ENCODE results near the gene CNGB1.

Gene CNGB1

DNA sequence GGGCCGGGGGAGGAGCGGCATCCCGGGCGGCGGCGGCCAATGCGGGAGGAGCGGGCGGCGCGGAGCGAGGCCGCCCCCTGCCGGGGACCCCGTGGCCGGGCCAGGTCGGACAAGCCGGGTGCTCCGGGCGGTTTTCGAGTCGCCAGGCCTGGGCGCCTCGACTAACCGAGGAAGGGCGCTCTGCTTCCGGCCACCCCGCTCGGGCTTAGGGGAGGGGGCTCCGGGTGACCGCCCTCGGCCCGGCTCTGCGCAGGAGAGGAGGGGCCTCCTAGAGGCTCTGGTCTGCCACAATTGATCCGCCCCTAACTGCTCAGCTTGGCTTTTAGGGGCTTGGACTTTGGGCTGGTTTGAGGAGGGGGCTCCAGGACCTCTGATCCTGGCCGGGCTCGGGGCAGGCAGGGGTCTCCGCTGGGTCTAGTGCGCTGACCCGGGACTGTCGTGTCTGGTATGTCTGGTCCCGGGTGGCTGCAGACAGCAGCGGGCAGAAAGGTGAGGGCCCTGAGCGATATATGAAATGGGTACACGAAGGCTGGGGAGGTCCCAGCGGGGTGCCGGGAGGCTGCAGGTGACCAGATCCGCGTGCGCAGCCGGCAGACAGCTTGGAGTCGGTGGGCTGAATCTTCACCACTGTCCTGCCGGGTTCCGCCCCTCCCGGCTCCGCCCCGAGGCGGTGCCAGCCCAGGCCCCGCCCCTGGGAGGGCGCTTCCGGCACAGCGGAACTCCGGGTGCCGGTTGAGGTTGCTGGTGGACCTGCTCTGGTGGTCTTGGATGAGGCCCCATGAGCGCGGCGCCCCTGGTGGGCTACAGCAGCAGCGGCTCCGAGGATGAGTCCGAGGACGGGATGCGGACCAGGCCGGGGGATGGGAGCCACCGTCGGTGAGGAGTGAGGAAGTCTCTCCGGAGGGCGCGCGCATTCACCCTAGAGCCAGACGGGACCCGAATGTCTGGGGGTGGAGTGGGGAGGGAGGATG lies 30.1 kb upstream of the CNGB1 start, which contains the start of gene USB1:
Gene USB1 (plus strand): TSS at position 702 of the 971 bp plus-strand sequence. CDS start 77 bp downstream, at position 779.
- peak; percentile 87 for DNase-seq
- Mint-ChIP-seq H3K4me3 (peak within 1 kb of the TSS; percentile 96 to 98), H3K9me3 (no peaks in the 10 kb centered on the region), H3K36me3 (peaks cover 25 to 33% of the 10 kb centered on the region in 2 donors), H3K27me3 (no peaks in the 10 kb centered on the region), H3K27ac (peak within 1 kb of the TSS; percentile 96), H3K4me1 (peaks cover 36 to 61% of the 10 kb centered on the region in 2 donors)
- peak; percentile 83 to 86 for ATAC-seq (replicated peaks)

DNA sequence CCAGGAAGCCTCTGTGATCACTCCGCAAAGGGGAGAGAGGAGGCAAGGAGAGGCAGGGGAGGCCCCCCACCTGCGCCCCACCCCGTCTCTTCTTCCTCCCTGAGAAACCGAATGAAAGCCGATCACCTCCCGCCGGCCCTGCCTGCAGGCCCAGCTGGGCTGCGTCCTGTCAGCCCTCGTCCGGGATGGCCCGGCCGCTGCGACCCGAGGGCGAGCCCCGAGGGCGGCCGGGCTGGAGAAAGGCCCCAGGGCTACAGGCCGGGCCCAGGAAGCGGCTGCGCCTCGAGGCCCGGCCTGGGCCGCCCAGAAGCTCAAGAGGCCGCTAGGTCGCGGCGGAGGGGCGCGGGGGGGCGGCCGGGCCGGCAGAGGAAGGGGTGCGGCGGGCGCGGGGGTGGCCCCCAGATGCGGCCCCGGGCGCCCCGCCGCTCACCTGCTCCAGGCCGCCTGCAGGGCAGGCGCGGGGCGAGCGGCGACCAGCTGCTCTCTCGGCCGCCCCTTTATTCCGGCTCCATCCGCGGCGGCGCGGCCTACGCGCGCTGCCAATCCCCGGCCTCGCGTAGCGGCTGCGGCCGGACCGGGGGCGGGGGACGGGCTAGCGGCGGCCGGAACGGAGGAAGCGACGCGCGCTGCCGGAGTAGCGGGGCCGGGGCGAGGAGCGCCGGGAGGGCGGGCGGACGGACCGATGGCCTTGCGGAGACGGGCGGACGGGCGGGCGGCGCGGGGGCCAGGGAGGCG lies 29.2 kb upstream of the CNGB1 start, which contains the start of gene ZNF319:
Gene ZNF319 (minus strand): TSS at position 702 of the 735 bp plus-strand sequence. CDS start 2,407 bp downstream, outside the sequence.
- peak within 1 kb of the TSS; percentile 96 for H3K27ac Mint-ChIP-seq
- peaks cover 37 to 61% of the 10 kb centered on the region in 2 donors for H3K4me1 Mint-ChIP-seq
- ATAC-seq (replicated peaks) (peak; percentile 30 to 34), DNase-seq (no peak)
- no peaks in the 10 kb centered on the region for H3K27me3 Mint-ChIP-seq
- H3K36me3 Mint-ChIP-seq = peaks cover 26 to 36% of the 10 kb centered on the region in 2 donors
- H3K9me3 Mint-ChIP-seq = no peaks in the 10 kb centered on the region
- H3K4me3 Mint-ChIP-seq = peak within 1 kb of the TSS; percentile 96 to 98

GRCh38 chr16:57999366-57999970 lies 28.5 kb upstream of the CNGB1 start:
- peaks cover 34 to 61% of the 10 kb centered on the region in 2 donors for H3K4me1 Mint-ChIP-seq
- ATAC-seq (replicated peaks) (no peak), DNase-seq (no peak)

DNA sequence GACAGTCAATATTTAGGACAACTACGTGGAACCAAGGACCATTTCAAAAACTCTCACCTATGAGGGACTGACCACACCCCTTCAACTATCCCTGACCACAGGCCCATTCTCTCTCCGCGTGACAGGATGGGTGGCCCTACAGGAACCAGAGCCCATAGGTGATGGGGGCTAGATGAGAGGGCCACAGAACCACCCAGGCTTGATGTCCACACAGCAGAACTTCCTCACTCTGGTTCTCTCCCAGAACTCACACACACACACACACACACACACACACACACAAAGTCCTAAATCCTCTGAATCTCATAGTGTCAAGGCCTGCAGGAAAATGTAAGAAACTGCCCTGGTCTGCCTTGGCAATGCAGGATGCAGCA lies 28.1 kb upstream of the CNGB1 start:
- Mint-ChIP-seq H3K4me1 (peaks cover 29 to 57% of the 10 kb centered on the region in 2 donors), H3K36me3 (peaks cover 21 to 30% of the 10 kb centered on the region in 2 donors), H3K27ac (peak overlapping the region; percentile 7), H3K9me3 (no peaks in the 10 kb centered on the region), H3K4me3 (peak overlapping the region; percentile 75 to 81), H3K27me3 (no peaks in the 10 kb centered on the region)
- no peak for DNase-seq
- ATAC-seq (replicated peaks) = no peak

More at GRCh38 chr16:57999366-57999970, 28.5 kb upstream of the CNGB1 start:
- Mint-ChIP-seq H3K27me3 (no peaks in the 10 kb centered on the region), H3K4me3 (peak overlapping the region; percentile 75 to 81), H3K27ac (peak overlapping the region; percentile 71), H3K9me3 (no peaks in the 10 kb centered on the region), H3K36me3 (peaks cover 23 to 35% of the 10 kb centered on the region in 2 donors)

DNA sequence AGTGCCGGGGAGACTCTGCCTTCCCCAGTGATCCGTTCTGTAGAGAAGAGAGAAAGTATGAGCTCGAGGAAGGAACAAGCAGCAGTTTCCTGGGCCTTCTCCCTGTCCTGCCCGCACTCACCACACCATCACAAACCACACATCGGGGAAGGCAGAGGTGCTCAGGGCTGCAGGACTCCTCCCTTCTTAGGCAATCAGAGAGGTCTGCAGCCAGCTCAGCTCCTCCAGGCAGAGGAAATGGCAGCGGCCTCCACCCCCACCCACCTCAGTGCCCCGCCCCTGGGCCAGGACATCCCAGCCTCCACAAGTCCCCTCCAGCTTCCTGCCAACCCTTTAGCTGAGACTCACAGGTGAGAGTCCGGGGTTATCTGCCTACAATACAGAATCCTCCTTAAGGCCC lies 27.6 kb upstream of the CNGB1 start:
- DNase-seq (no peak), ATAC-seq (replicated peaks) (no peak)
- Mint-ChIP-seq H3K36me3 (peaks cover 18 to 28% of the 10 kb centered on the region in 2 donors), H3K4me1 (peaks cover 28 to 54% of the 10 kb centered on the region in 2 donors), H3K27ac (peak overlapping the region; percentile 43), H3K4me3 (no peak overlapping the region), H3K27me3 (no peaks in the 10 kb centered on the region), H3K9me3 (no peaks in the 10 kb centered on the region)

DNA sequence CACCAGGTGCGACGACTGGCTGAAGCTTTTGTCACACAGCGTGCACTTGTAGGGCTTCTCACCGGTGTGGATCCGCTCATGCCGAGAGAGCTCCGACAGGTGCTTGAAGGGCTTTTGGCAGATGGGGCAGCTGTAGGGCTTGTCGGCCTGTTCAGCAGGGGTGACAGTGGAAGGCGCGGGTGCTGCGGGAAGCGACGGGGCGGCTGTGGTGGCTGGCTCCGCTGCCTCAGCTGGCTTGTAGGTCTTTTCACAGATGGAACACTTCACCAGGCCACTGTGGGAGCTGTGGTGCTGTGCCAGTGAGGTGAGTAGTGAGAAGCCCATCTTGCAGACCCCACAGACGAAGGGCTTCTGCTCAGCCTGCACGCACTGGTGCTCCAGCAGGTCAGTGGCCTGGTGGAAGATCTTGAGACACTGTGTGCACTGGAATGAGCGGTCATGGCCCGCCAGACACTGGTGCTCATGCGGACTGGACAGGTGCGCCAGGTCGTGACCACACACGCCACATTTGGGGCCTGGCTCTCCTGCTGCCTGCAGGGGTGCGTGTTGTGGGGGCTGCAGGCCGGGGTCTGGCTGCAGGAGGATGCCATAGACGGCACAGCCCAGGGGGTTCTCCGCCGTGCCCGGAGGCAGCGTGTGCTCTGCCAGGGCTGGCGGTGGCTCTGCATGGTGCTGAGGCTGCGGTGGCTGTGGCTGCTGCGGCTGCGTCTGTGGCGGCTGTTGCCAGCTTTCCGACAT lies 26.8 kb upstream of the CNGB1 start:
- Mint-ChIP-seq H3K27ac (no peak overlapping the region), H3K4me3 (no peak overlapping the region), H3K4me1 (peaks cover 28 to 48% of the 10 kb centered on the region in 2 donors), H3K9me3 (no peaks in the 10 kb centered on the region), H3K27me3 (no peaks in the 10 kb centered on the region), H3K36me3 (peaks cover 16 to 24% of the 10 kb centered on the region in 2 donors)
- ATAC-seq (replicated peaks) = no peak
- no peak for DNase-seq

DNA sequence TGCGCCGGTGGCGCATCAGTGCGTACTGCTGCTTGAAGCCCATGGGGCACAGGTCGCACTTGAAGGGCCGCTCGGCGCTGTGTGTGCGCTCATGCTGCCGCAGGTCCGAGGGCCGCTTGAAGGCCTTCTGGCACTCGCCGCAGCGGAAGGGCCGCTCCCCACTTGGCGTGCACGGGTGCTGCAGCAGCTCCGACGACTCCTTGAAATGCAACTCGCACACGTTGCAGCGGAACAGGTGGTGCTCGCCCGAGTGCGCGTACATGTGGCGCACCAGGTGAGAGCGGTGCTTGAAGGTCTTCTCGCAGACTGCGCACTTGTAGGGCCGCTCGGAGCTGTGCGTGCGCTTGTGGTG lies 26.2 kb upstream of the CNGB1 start:
- H3K4me1 Mint-ChIP-seq = peaks cover 25 to 46% of the 10 kb centered on the region in 2 donors
- no peak overlapping the region for H3K27ac Mint-ChIP-seq
- ATAC-seq (replicated peaks) (no peak), DNase-seq (no peak)
- H3K4me3 Mint-ChIP-seq = no peak overlapping the region
- H3K9me3 Mint-ChIP-seq = no peaks in the 10 kb centered on the region
- H3K36me3 Mint-ChIP-seq = peaks cover 16 to 19% of the 10 kb centered on the region in 2 donors
- no peaks in the 10 kb centered on the region for H3K27me3 Mint-ChIP-seq

GRCh38 chr16:57996406-57997175 lies 25.7 kb upstream of the CNGB1 start:
- Mint-ChIP-seq H3K4me3 (no peak overlapping the region), H3K4me1 (peaks cover 21 to 40% of the 10 kb centered on the region in 2 donors), H3K27ac (no peak overlapping the region), H3K36me3 (peaks cover 16 to 19% of the 10 kb centered on the region in 2 donors), H3K9me3 (no peaks in the 10 kb centered on the region), H3K27me3 (no peaks in the 10 kb centered on the region)
- no peak for DNase-seq
- no peak for ATAC-seq (replicated peaks)

DNA sequence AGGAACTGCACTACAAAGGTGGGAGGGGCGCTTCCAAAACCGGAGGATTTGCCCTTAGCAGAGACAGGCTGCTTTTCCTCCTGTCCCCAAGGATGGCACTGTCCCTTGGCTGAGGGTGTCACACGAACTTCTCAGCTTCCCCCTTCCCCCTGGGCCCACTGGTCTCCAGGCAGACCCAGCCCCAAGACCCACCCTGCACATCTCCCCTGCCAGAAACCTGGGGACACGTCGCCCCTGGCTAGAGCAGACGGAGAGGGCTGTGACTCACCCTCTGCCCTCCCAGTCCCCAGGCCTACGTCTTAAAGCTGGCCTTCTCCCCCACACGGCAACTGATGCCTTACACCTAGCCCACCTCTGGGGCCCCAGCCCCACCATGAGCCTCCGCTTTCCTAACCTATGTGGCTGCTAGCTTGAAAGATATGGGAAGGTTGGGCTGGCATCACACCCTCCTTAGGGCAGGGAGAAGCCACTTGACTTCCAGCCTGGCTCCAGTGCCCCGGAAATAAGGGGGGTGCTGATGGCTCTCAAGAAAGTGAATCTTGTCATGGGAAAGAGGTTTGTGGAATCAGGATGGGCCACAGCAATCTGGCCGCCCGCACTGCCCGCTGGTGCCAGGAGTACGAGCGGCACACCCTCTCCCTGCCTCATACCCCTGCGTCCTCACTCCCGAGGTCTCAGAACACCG lies 24.9 kb upstream of the CNGB1 start:
- ATAC-seq (replicated peaks) = no peak
- Mint-ChIP-seq H3K4me1 (peaks cover 18 to 33% of the 10 kb centered on the region in 2 donors), H3K27me3 (no peaks in the 10 kb centered on the region), H3K36me3 (peaks cover 16 to 19% of the 10 kb centered on the region in 2 donors), H3K9me3 (no peaks in the 10 kb centered on the region), H3K4me3 (no peak overlapping the region), H3K27ac (no peak overlapping the region)
- DNase-seq = no peak

DNA sequence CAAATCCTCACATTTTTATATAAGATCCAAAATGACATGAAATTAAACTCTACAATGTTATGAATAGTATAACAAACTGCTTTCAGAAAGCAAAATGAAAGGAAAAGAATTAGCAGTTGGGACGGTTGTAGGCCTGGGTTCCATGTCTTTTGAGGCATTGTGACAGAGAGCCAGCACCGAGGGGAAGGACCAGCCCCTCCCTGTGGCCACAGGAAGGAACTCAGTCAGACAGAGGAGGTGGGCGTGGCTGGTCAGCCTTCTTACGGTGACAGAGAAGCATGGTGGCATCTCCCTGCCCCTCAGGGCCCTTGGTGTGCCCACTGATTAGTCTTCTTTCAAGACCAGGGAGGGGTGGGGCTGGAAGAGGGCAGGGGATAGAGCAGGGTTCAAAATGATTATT lies 23.9 kb upstream of the CNGB1 start:
- DNase-seq (no peak), ATAC-seq (replicated peaks) (peak; percentile 71 to 75)
- Mint-ChIP-seq H3K27me3 (no peaks in the 10 kb centered on the region), H3K27ac (no peak overlapping the region), H3K4me1 (peaks cover 18 to 31% of the 10 kb centered on the region in 2 donors), H3K4me3 (no peak overlapping the region), H3K36me3 (peaks cover 16 to 19% of the 10 kb centered on the region in 2 donors), H3K9me3 (no peaks in the 10 kb centered on the region)

DNA sequence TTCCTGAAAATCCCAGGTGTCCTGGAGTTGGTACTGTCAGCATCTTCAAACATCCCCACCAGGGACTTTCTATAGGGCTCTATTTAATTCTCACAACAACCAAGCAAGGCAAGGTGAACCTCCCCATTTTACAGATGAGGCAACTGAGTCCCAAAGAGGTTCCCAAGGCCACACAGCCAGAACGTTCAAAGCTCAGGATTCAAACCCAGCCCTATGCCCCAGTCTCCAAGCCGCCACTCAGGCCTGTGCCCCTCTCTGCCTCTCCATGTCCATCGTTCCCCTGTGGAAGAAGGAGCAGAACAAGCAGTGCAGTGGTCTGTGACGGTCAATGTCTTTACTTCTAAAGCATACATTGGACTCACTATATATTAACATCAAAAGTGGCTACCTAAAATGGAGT lies 23.4 kb upstream of the CNGB1 start:
- Mint-ChIP-seq H3K36me3 (peaks cover 16 to 19% of the 10 kb centered on the region in 2 donors), H3K27me3 (no peaks in the 10 kb centered on the region), H3K9me3 (no peaks in the 10 kb centered on the region), H3K4me3 (no peak overlapping the region), H3K27ac (no peak overlapping the region), H3K4me1 (peaks cover 18 to 27% of the 10 kb centered on the region in 2 donors)
- no peak for ATAC-seq (replicated peaks)
- DNase-seq = no peak

DNA sequence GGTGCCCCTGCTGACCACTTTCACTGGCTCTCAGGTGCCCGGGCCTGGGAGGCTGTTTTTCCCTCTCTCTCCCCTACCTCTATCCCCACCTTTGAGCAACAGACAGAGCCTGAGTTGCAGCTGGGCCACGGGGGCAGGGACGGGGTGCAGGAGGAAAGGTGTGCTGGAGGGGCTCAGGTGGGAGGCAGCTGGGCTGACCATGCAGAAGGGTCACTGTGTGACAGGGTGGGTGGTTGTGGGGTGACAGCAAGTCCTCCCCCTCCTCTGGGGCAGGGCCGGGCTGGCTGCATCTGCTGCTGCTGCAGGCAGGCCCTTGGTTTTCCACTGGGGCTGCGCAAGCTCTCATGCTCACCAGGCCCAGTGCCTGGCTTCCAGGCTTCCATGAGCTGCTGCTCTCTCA lies 23.0 kb upstream of the CNGB1 start:
- Mint-ChIP-seq H3K36me3 (peaks cover 16 to 19% of the 10 kb centered on the region in 2 donors), H3K27ac (no peak overlapping the region), H3K4me3 (no peak overlapping the region), H3K9me3 (no peaks in the 10 kb centered on the region), H3K4me1 (peaks cover 13 to 22% of the 10 kb centered on the region in 2 donors), H3K27me3 (no peaks in the 10 kb centered on the region)
- DNase-seq = no peak
- no peak for ATAC-seq (replicated peaks)

All from stimulated activated naive B cell treated with anti-CD40 and anti-IgM and Interleukin-4, amounts not matched to agents 10 μg/mL and 1 μg/mL and 100 μg/mL, for 72 hours (primary cell).